GM23338 (cell line): ENCODE data around the gene ELAVL2. TPM values are rescaled to one million over a fixed set of nuclear protein-coding genes. Genes with fewer than 3 reads are reported as not detected.

Experiments used
- ATAC-seq: fragments of 200-7000 bp; cut with Tn5 transposase; 3 replicates; pipeline ENCODE4 v1.9.1; 2020
- DNase-seq: peaks from one replicate; pipeline ENCODE4 v3.0.0-alpha.2; 2015; ENCODE audit warnings: low spot score
- H2AFZ ChIP-seq: fragments of 200-600 bp; sonication (generic); 2 replicates; pipeline ENCODE4 v1.8.0; 2016; ENCODE audit warnings: antibody characterized with exemption, mild to moderate bottlenecking, moderate library complexity
- H3F3A ChIP-seq: fragments of 200-600 bp; sonication (generic); replicated peaks from 2 replicates; pipeline ENCODE4 v1.8.0; 2017; ENCODE audit warnings: antibody characterized with exemption, mixed run types, low read depth
- H3K27ac ChIP-seq: fragments of 200-600 bp; sonication (generic); 2 replicates; pipeline ENCODE4 v1.6.1; 2016; ENCODE audit warnings: low read depth
- H3K27me3 ChIP-seq: fragments of 200-600 bp; sonication (generic); 2 replicates; pipeline ENCODE4 v1.8.0; 2016; ENCODE audit warnings: mild to moderate bottlenecking, mixed run types, moderate library complexity; ENCODE audit not compliant: insufficient read depth
- H3K36me3 ChIP-seq: fragments of 200-600 bp; sonication (generic); 2 replicates; pipeline ENCODE4 v1.8.0; 2016; ENCODE audit warnings: mild to moderate bottlenecking; ENCODE audit not compliant: insufficient read depth
- H3K4me1 ChIP-seq: fragments of 200-600 bp; sonication (generic); 2 replicates; pipeline ENCODE4 v1.8.0; 2016; ENCODE audit warnings: mild to moderate bottlenecking, moderate library complexity; ENCODE audit not compliant: insufficient read depth
- H3K4me2 ChIP-seq: fragments of 200-600 bp; sonication (generic); 2 replicates; pipeline ENCODE4 v1.7.1; 2017; ENCODE audit warnings: mixed run types
- H3K4me3 ChIP-seq: fragments of 200-600 bp; sonication (generic); 2 replicates; pipeline ENCODE4 v1.6.1; 2016; ENCODE audit warnings: mixed run types
- H3K79me2 ChIP-seq: fragments of 200-600 bp; sonication (generic); replicated peaks from 2 replicates; pipeline ENCODE4 v1.8.0; 2017; ENCODE audit warnings: mild to moderate bottlenecking; ENCODE audit not compliant: insufficient read depth
- H3K9me2 ChIP-seq: fragments of 200-600 bp; sonication (generic); 2 replicates; pipeline ENCODE4 v1.8.0; 2017; ENCODE audit not compliant: insufficient read depth
- H4K20me1 ChIP-seq: fragments of 200-600 bp; sonication (generic); replicated peaks from 2 replicates; pipeline ENCODE4 v1.8.0; 2017; ENCODE audit warnings: mild to moderate bottlenecking; ENCODE audit not compliant: insufficient read depth
- H3K27ac Mint-ChIP-seq: 2 replicates; pipeline ENCODE4 v1.8.0; 2020; ENCODE audit warnings: inconsistent platforms, mild to moderate bottlenecking, moderate library complexity, mixed read lengths
- H3K27me3 Mint-ChIP-seq: 3 replicates; pipeline ENCODE4 v1.8.0; 2022; ENCODE audit warnings: low read depth, mild to moderate bottlenecking, moderate library complexity, mixed read lengths, inconsistent platforms; ENCODE audit not compliant: insufficient read depth, poor library complexity
- H3K36me3 Mint-ChIP-seq: 3 replicates; pipeline ENCODE4 v1.8.0; 2021; ENCODE audit warnings: low read depth, mild to moderate bottlenecking, inconsistent platforms, moderate library complexity, mixed read lengths
- H3K4me1 Mint-ChIP-seq: 3 replicates; pipeline ENCODE4 v1.8.0; 2020; ENCODE audit warnings: mild to moderate bottlenecking, inconsistent platforms, mixed read lengths
- H3K4me3 Mint-ChIP-seq: 3 replicates; pipeline ENCODE4 v1.8.0; 2021; ENCODE audit warnings: moderate library complexity, mild to moderate bottlenecking, inconsistent platforms, mixed read lengths
- H3K9me3 Mint-ChIP-seq: 3 replicates; pipeline ENCODE4 v1.8.0; 2020; ENCODE audit warnings: moderate library complexity, mild to moderate bottlenecking, inconsistent platforms, mixed read lengths
- CREB1 ChIP-seq: fragments of 250-450 bp; sonication (Bioruptor Pico); IDR thresholded peaks from 2 replicates; pipeline ENCODE4 v1.5.0; 2020; ENCODE audit warnings: low read depth, mild to moderate bottlenecking, moderate library complexity
- ETS1 ChIP-seq: IDR thresholded peaks from 2 replicates; pipeline ENCODE4 v1.6.1; 2016; ENCODE audit warnings: antibody characterized with exemption
- ZNF462 ChIP-seq: fragments of 250-450 bp; sonication (Bioruptor Pico); IDR thresholded peaks from 2 replicates; pipeline ENCODE4 v1.5.0; 2020; ENCODE audit warnings: mild to moderate bottlenecking, moderate library complexity
- polyA plus RNA-seq: library from polyadenylated mRNA; unstranded; fragments of >200 nt; fragmentation: Nextera tagmentation; extraction: Ambion mirVana; gene quantifications from 2 replicates; pipeline ENCODE4 v1.2.1, GENCODE V29; 2016
- total RNA-seq: library from RNA; depleted of rRNA; stranded (reverse); fragments of >200 nt; shearing (Covaris generic); gene quantifications from 2 replicates; pipeline ENCODE4 v1.2.3, GENCODE V29; 2014
- TF ChIP-seq, protein P1 (sequence below), 2 experiments: fragments of 200-600 bp in 1 of 2; sonication (generic) in 1 of 2; conservative IDR thresholded peaks; 2 replicates each; pipeline versions ENCODE4 v1.5.1 to v1.6.1; 2016 to 2017; ENCODE audit warnings: antibody characterized with exemption in 2 of 2, low read depth in 2 of 2, mild to moderate bottlenecking in 2 of 2, moderate library complexity in 1 of 2

ELAVL2 gene
- total and polyA plus RNA-seq, 2 experiments from 2014 or later: 18.6 to 42.4 TPM

- no peak for TF ChIP-seq ETS1
- TF ChIP-seq ZNF462 (CRISPR knock-in tag): no peak
- TF ChIP-seq CREB1 (CRISPR knock-in tag): no peak
Measured at GRCh38 chr9:23707249-23707648, 118.8 kb downstream of the ELAVL2 start (continued).

DNA sequence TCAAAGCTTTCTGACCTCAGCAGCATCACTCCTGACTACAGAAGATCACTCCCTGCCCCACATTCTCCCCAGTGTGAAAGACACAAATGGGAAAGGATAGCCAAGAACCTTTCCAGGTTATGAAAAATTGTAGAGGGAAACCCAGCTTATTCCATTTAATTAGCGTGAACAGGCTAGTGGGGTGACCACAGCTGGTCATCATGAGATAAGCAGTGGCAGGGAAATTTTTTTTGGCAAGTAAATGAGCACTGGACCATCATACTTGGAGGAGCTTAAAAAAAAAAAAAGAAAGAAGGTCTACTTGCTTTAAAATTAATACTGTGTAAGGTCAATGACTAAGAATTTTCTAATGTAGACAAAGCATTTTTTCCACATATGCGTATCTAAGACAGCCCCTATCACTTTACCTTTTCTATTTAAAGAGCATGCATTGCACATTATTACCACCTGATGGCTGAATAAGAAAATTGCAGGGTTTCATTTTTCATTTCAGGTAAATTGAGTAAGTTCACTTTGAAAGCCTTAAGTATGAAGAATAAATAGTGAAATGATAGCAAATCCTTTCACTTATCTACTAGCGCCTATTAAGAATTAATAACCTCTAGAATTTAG is 123.6 kb downstream of the ELAVL2 start:
- Mint-ChIP-seq H3K36me3 (peaks cover 7% of the 10 kb centered on the region; the same call in 2 of the 3 replicates), H3K27me3 (peaks cover 2% of the 10 kb centered on the region), H3K9me3 (no peaks in the 10 kb centered on the region), H3K4me3 (no peak overlapping the region), H3K4me1 (peaks cover 34% of the 10 kb centered on the region), H3K27ac (no peak overlapping the region)
- Histone ChIP-seq H3F3A (no peaks in the 10 kb centered on the region), H3K27ac (no peak overlapping the region), H3K27me3 (no peaks in the 10 kb centered on the region), H3K4me3 (no peak overlapping the region), H4K20me1 (0 out of 2 replicates have a peak, but pooled peaks cover 4% of the 10 kb centered on the region), H3K4me1 (peaks cover 13% of the 10 kb centered on the region), H2AFZ (no peak overlapping the region), H3K79me2 (peaks cover 68% of the 10 kb centered on the region), H3K36me3 (no peaks in the 10 kb centered on the region; the same call in 1 of the 2 replicates), H3K9me2 (no peaks in the 10 kb centered on the region), H3K4me2 (no peak overlapping the region)
- ATAC-seq (no peak), DNase-seq (no peak)
- TF ChIP-seq, protein P1, sequence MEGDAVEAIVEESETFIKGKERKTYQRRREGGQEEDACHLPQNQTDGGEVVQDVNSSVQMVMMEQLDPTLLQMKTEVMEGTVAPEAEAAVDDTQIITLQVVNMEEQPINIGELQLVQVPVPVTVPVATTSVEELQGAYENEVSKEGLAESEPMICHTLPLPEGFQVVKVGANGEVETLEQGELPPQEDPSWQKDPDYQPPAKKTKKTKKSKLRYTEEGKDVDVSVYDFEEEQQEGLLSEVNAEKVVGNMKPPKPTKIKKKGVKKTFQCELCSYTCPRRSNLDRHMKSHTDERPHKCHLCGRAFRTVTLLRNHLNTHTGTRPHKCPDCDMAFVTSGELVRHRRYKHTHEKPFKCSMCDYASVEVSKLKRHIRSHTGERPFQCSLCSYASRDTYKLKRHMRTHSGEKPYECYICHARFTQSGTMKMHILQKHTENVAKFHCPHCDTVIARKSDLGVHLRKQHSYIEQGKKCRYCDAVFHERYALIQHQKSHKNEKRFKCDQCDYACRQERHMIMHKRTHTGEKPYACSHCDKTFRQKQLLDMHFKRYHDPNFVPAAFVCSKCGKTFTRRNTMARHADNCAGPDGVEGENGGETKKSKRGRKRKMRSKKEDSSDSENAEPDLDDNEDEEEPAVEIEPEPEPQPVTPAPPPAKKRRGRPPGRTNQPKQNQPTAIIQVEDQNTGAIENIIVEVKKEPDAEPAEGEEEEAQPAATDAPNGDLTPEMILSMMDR (conservative IDR thresholded peaks at IDR 0.05; ENCODE audit: low read depth in 2 of 2): peak in 1 of 2 experiments; percentile 31; a peak in 2 of 4 replicates
- no peak for TF ChIP-seq ETS1
- no peak for TF ChIP-seq CREB1 (CRISPR knock-in tag)
